Upper lobe of left lung (tissue), 6 donors: ENCODE data around the gene PHF21A. TPM values are rescaled to one million over a fixed set of nuclear protein-coding genes. Genes with fewer than 3 reads are reported as not detected.

Experiments used
- ATAC-seq, 2 donors: fragments of 200-7000 bp; cut with Tn5 transposase; one replicate each; pipeline ENCODE4 v1.9.1; 2022; ENCODE audit warnings: mild to moderate bottlenecking in 2 of 2, moderate library complexity in 2 of 2; ENCODE audit not compliant: low FRiP score in 2 of 2
- DNase-seq, 2 donors: peaks; one replicate each; pipeline ENCODE4 v3.0.0-alpha.2; 2019 to 2020
- H3K27ac ChIP-seq, 4 donors: fragments of 200-600 bp; sonication (generic); one replicate each; pipeline ENCODE4 v1.5.1; 2016 to 2019
- H3K27me3 ChIP-seq, 4 donors: fragments of 200-600 bp; sonication (generic); one replicate each; pipeline ENCODE4 v1.5.1; 2017 to 2019
- H3K36me3 ChIP-seq, 4 donors: fragments of 200-600 bp; sonication (generic); one replicate each; pipeline ENCODE4 v1.5.1; 2016 to 2019
- H3K4me1 ChIP-seq, 4 donors: fragments of 200-600 bp; sonication (generic); one replicate each; pipeline ENCODE4 v1.5.1; 2018 to 2019
- H3K4me3 ChIP-seq, 4 donors: fragments of 200-600 bp; sonication (generic); one replicate each; pipeline ENCODE4 v1.5.1; 2017 to 2019; ENCODE audit warnings: mild to moderate bottlenecking in 2 of 4, moderate library complexity in 1 of 4
- H3K9me3 ChIP-seq, 4 donors: fragments of 200-600 bp; sonication (generic); one replicate each; pipeline ENCODE4 v1.5.1; 2018 to 2019
- EP300 ChIP-seq, 4 donors: sonication (generic); formaldehyde crosslinking; IDR thresholded peaks; one replicate each; pipeline ENCODE4 v1.5.1; 2017; ENCODE audit warnings: antibody characterized with exemption in 4 of 4, control low read depth in 2 of 4
- POLR2A ChIP-seq, 4 donors: fragments of 450-650 bp; IDR thresholded peaks; one replicate each; pipeline ENCODE4 v1.5.1; 2016 to 2017; ENCODE audit warnings: antibody characterized with exemption in 4 of 4, mild to moderate bottlenecking in 2 of 4
- POLR2AphosphoS5 ChIP-seq, 2 donors: sonication (generic); formaldehyde crosslinking; IDR thresholded peaks; one replicate each; pipeline ENCODE4 v1.5.1; 2017; ENCODE audit warnings: antibody characterized with exemption in 2 of 2
- WGBS, 2 donors: methylation state at CpG; one replicate each; pipeline ENCODE4 v1.1.5; 2017 to 2018; 5-methylcytosine and 5-hydroxymethylcytosine counted together
- total RNA-seq, 6 donors: library from RNA; depleted of rRNA in 4 of 6; stranded (reverse); fragments of >200 nt in 4 of 6; gene quantifications; one replicate each; pipeline versions ENCODE4 v1.1.0 to v1.2.1, GENCODE V29; 2016 to 2021
- TF ChIP-seq, protein P1 (sequence below), 6 experiments: fragments of 450-650 bp in 4 of 6; fragments of 200-600 bp in 2 of 6; sonication (generic) in 2 of 6; IDR thresholded peaks; one replicate each; pipeline ENCODE4 v1.5.1; 2016 to 2019; ENCODE audit warnings: antibody characterized with exemption in 6 of 6
- donor health status: DM: no; HTN: no; CAD: no; lungs with moderate emphysema.
- donor health status: DM: no; HTN: yes; CAD: no; lungs with severe emphysema.

The PHF21A gene
- total RNA-seq, 6 donors from 2014 or later: 21.1 to 99.5 (median 52.2) TPM

- TF ChIP-seq POLR2A (IDR thresholded peaks at IDR 0.05) (no peak), EP300 (IDR thresholded peaks at IDR 0.05) (no peak), POLR2AphosphoS5 (IDR thresholded peaks at IDR 0.05) (no peak)
- TF ChIP-seq, protein P1, sequence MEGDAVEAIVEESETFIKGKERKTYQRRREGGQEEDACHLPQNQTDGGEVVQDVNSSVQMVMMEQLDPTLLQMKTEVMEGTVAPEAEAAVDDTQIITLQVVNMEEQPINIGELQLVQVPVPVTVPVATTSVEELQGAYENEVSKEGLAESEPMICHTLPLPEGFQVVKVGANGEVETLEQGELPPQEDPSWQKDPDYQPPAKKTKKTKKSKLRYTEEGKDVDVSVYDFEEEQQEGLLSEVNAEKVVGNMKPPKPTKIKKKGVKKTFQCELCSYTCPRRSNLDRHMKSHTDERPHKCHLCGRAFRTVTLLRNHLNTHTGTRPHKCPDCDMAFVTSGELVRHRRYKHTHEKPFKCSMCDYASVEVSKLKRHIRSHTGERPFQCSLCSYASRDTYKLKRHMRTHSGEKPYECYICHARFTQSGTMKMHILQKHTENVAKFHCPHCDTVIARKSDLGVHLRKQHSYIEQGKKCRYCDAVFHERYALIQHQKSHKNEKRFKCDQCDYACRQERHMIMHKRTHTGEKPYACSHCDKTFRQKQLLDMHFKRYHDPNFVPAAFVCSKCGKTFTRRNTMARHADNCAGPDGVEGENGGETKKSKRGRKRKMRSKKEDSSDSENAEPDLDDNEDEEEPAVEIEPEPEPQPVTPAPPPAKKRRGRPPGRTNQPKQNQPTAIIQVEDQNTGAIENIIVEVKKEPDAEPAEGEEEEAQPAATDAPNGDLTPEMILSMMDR (IDR thresholded peaks at IDR 0.05): no peak
- no peak for DNase-seq
- no peaks in the 10 kb centered on the region for H3K9me3 ChIP-seq
- H3K27me3 ChIP-seq: no peaks in the 10 kb centered on the region
- ATAC-seq: no peak
- no peaks in the 10 kb centered on the region for H3K4me1 ChIP-seq
- H3K27ac ChIP-seq: no peak overlapping the region
- WGBS, 2 donors: 100% methylated on average over 1 of the region's 1 CpG
- H3K4me3 ChIP-seq: no peak overlapping the region
- peaks cover 0 to 21% (median 2%) of the 10 kb centered on the region in 4 donors for H3K36me3 ChIP-seq
Measured at GRCh38 chr11:46073632-46074031, 47.6 kb downstream of the PHF21A start.

DNA sequence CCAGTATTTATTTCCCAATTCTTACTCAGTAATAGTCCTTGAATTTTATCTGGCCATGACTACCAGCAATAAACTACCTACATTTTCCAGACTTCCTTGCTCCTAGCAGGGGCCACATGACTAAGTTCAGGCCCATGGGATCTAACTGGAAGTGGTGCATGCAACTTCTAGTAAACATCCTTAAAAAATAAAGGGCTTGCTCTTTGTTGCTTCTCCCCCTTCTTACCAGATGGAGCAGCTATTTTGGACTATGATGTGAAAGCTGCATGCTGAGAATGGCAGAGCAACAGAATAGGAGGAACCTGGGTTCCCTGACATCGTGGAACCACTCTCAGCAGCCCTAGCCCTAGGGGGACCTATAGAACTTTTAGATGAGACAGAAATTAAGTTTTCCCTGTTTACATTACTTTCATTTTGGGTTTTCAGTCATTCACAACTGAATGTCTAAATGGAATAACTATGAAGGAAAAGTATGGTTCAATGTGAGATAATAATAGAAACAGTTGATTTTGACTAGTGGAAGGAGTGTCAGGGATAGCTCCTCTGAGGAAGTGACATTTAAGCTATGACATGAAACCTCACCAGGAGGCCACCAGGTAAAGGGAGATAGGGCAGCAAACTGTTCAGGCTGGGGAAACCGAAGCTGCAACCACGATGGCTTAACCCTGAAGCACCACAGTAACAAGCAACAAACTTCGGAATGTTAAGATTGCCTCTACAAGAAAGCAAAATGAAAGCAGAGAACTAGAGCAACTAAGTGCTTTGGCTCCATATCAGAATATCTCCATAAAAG lies 48.9 kb downstream of the PHF21A start:
- no peak for TF ChIP-seq POLR2AphosphoS5 (IDR thresholded peaks at IDR 0.05)
- TF ChIP-seq, protein P1 (IDR thresholded peaks at IDR 0.05): no peak
- TF ChIP-seq EP300 (IDR thresholded peaks at IDR 0.05): no peak
- no peak for TF ChIP-seq POLR2A (IDR thresholded peaks at IDR 0.05)
- no peak for DNase-seq
- 69 to 70% methylated on average over 4 of the region's 4 CpGs for WGBS, 2 donors
- no peak overlapping the region for H3K4me3 ChIP-seq
- peaks cover 0 to 21% (median 2%) of the 10 kb centered on the region in 4 donors for H3K36me3 ChIP-seq
- H3K27ac ChIP-seq: no peak overlapping the region
- no peak for ATAC-seq
- H3K27me3 ChIP-seq: no peaks in the 10 kb centered on the region
- no peaks in the 10 kb centered on the region for H3K9me3 ChIP-seq
- H3K4me1 ChIP-seq: no peaks in the 10 kb centered on the region

- Histone ChIP-seq H3K9me3 (no peaks in the 10 kb centered on the region), H3K36me3 (peaks cover 0 to 9% (median 2%) of the 10 kb centered on the region in 4 donors), H3K4me1 (no peaks in the 10 kb centered on the region), H3K27me3 (no peaks in the 10 kb centered on the region), H3K27ac (no peak overlapping the region), H3K4me3 (no peak overlapping the region)
- DNase-seq (no peak), ATAC-seq (no peak)
- 82 to 91% methylated on average over 1 of the region's 1 CpG for WGBS, 2 donors
- TF ChIP-seq EP300 (IDR thresholded peaks at IDR 0.05): no peak
- no peak for TF ChIP-seq POLR2AphosphoS5 (IDR thresholded peaks at IDR 0.05)
- TF ChIP-seq, protein P1 (IDR thresholded peaks at IDR 0.05): no peak
- no peak for TF ChIP-seq POLR2A (IDR thresholded peaks at IDR 0.05)
Measured at GRCh38 chr11:46071091-46071490, 50.2 kb downstream of the PHF21A start.

DNA sequence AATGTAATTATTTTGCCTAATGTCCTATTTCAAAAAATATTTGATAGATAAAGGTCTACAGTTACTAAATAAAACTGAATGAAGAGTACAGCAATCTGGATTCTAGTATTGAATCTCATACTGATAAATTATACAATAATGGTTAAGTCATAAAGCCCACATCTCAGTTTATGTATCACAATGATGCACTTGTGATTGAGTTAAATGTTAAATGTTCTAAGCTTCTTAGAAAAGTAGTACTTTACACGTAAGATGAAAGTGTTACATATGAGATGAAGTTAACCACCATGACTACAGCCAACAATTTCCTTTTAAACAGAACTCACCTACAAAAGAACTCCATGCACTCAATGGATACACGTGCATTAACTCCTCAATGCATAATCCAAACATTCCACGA lies 51.7 kb downstream of the PHF21A start:
- Histone ChIP-seq H3K27ac (no peak overlapping the region), H3K27me3 (no peaks in the 10 kb centered on the region), H3K9me3 (no peaks in the 10 kb centered on the region), H3K4me1 (no peaks in the 10 kb centered on the region), H3K36me3 (peaks cover 0 to 17% (median 2%) of the 10 kb centered on the region in 4 donors), H3K4me3 (no peak overlapping the region)
- DNase-seq (no peak), ATAC-seq (no peak)
- TF ChIP-seq EP300 (IDR thresholded peaks at IDR 0.05) (no peak), POLR2AphosphoS5 (IDR thresholded peaks at IDR 0.05) (no peak), POLR2A (IDR thresholded peaks at IDR 0.05) (no peak)
- TF ChIP-seq, protein P1 (IDR thresholded peaks at IDR 0.05): no peak
- WGBS, 2 donors: 95 to 97% methylated on average over 3 of the region's 3 CpGs

- no peak for ATAC-seq
- no peaks in the 10 kb centered on the region for H3K4me1 ChIP-seq
- H3K4me3 ChIP-seq: no peak overlapping the region
- WGBS, 2 donors: 91 to 94% methylated on average over 4 of the region's 4 CpGs
- peaks cover 0 to 12% (median 2%) of the 10 kb centered on the region in 4 donors for H3K36me3 ChIP-seq
- TF ChIP-seq, protein P1 (IDR thresholded peaks at IDR 0.05): no peak
- TF ChIP-seq POLR2AphosphoS5 (IDR thresholded peaks at IDR 0.05): no peak
- TF ChIP-seq EP300 (IDR thresholded peaks at IDR 0.05): no peak
- TF ChIP-seq POLR2A (IDR thresholded peaks at IDR 0.05): no peak
- no peak overlapping the region for H3K27ac ChIP-seq
- H3K9me3 ChIP-seq: no peaks in the 10 kb centered on the region
- H3K27me3 ChIP-seq: no peaks in the 10 kb centered on the region
- DNase-seq: no peak
Measured at GRCh38 chr11:46066335-46066734, 54.9 kb downstream of the PHF21A start.
